ENCODE results near the gene SGF29. TPM values are rescaled to one million over a fixed set of nuclear protein-coding genes. Genes with fewer than 3 reads are reported as not detected.
"Not testable (repeated sequence)": the region's sequence is repeated elsewhere in the genome, so short reads cannot be mapped to it uniquely, and the experiment has no call there.

Gene SGF29
- polyA plus RNA-seq, 3 donors = 14.0 to 24.3 (median 18.8) TPM

GRCh38 chr16:28621481-28622155, 67.9 kb downstream of the SGF29 start:
- H3K27ac Mint-ChIP-seq = peak overlapping the region in 4 of 7 donors; percentile 52 to 87 (median 63)

GRCh38 chr16:28622532-28623171, 68.9 kb downstream of the SGF29 start:
- H3K4me1 Mint-ChIP-seq = peaks cover 40% of the 10 kb centered on the region
- H3K9me3 ChIP-seq (replicated peaks in 1 of 2; ENCODE audit: control insufficient read depth in 1 of 2, insufficient read depth in 1 of 2, low read length in 2 of 2); H3K9me3 Mint-ChIP-seq; DNase-seq; H3K27me3 Mint-ChIP-seq (ENCODE audit: low read depth in 3 of 3); H3K27me3 ChIP-seq (ENCODE audit: control insufficient read depth in 2 of 2, insufficient read depth in 2 of 2, low read length in 2 of 2); H3K36me3 ChIP-seq (replicated peaks in 1 of 2; ENCODE audit: control insufficient read depth in 1 of 2, insufficient read depth in 2 of 2, low read length in 2 of 2); intact Hi-C loops (cut with micrococcal nuclease); H4K20me1 ChIP-seq (ENCODE audit: insufficient read depth, low read length): not testable (repeated sequence)
- H3K27ac Mint-ChIP-seq = peak overlapping the region; percentile 35 to 87 (median 78)
- Histone ChIP-seq H2AFZ (ENCODE audit: insufficient read depth, low read depth, low read length, poor library complexity, severe bottlenecking) (peak overlapping the region; percentile 85), H3K27ac (ENCODE audit: low read depth in 1 of 2, low read length in 2 of 2) (peak overlapping the region; percentile 27 to 53), H3K9ac (ENCODE audit: insufficient read depth, low read length, poor library complexity, severe bottlenecking) (peak overlapping the region; percentile 59), H3K4me1 (ENCODE audit: control insufficient read depth in 1 of 2, insufficient read depth in 2 of 2, low read length in 2 of 2) (peaks cover 31 to 36% of the 10 kb centered on the region in 2 donors), H3K4me3 (replicated peaks in 1 of 3; ENCODE audit: low read depth in 2 of 3, low read length in 3 of 3) (peak overlapping the region; percentile 47 to 77 (median 49)), H3K4me2 (replicated peaks; ENCODE audit: extremely low read depth, low read length, poor library complexity, severe bottlenecking) (peak overlapping the region; percentile 78), H3K79me2 (ENCODE audit: insufficient read depth, low read length) (peaks cover 28% of the 10 kb centered on the region)
- H3K36me3 Mint-ChIP-seq = peaks cover 10 to 18% of the 10 kb centered on the region in 2 donors
- WGBS (ENCODE audit: insufficient coverage) = 21% methylated on average over 22 of the region's 24 CpGs
- H3K4me3 Mint-ChIP-seq = peak overlapping the region; percentile 85 to 93

More at GRCh38 chr16:28621481-28622155, 67.9 kb downstream of the SGF29 start:
- Histone ChIP-seq H3K36me3 (replicated peaks in 1 of 2; ENCODE audit: control insufficient read depth in 1 of 2, insufficient read depth in 2 of 2, low read length in 2 of 2) (peaks cover 0 to 6% of the 10 kb centered on the region in 2 donors), H3K27ac (ENCODE audit: low read depth in 1 of 2, low read length in 2 of 2) (no peak overlapping the region), H3K9ac (ENCODE audit: insufficient read depth, low read length, poor library complexity, severe bottlenecking) (no peak overlapping the region), H3K27me3 (ENCODE audit: control insufficient read depth in 2 of 2, insufficient read depth in 2 of 2, low read length in 2 of 2) (no peaks in the 10 kb centered on the region), H3K9me3 (replicated peaks in 1 of 2; ENCODE audit: control insufficient read depth in 1 of 2, insufficient read depth in 1 of 2, low read length in 2 of 2) (no peaks in the 10 kb centered on the region), H3K4me3 (replicated peaks in 1 of 3; ENCODE audit: low read depth in 2 of 3, low read length in 3 of 3) (peak overlapping the region in 1 of 3 experiments; percentile 77), H2AFZ (ENCODE audit: insufficient read depth, low read depth, low read length, poor library complexity, severe bottlenecking) (no peak overlapping the region), H4K20me1 (ENCODE audit: insufficient read depth, low read length) (no peaks in the 10 kb centered on the region), H3K79me2 (ENCODE audit: insufficient read depth, low read length) (peaks cover 28% of the 10 kb centered on the region), H3K4me2 (replicated peaks; ENCODE audit: extremely low read depth, low read length, poor library complexity, severe bottlenecking) (no peak overlapping the region), H3K4me1 (ENCODE audit: control insufficient read depth in 1 of 2, insufficient read depth in 2 of 2, low read length in 2 of 2) (peaks cover 41 to 46% of the 10 kb centered on the region in 2 donors)
- H3K36me3 Mint-ChIP-seq = peaks cover 10 to 19% of the 10 kb centered on the region in 2 donors
- H3K4me3 Mint-ChIP-seq = peak overlapping the region; percentile 41 to 93
- 87% methylated on average over 4 of the region's 7 CpGs for WGBS (ENCODE audit: insufficient coverage)
- no peak for TF ChIP-seq CTCF (IDR thresholded peaks at IDR 0.05)
- intact Hi-C loops (cut with micrococcal nuclease) = no loop called here
- peaks cover 50% of the 10 kb centered on the region for H3K4me1 Mint-ChIP-seq
- H3K9me3 Mint-ChIP-seq = no peaks in the 10 kb centered on the region
- no peak for DNase-seq
- peaks cover 0 to 3% (median under 1%) of the 10 kb centered on the region in 3 donors for H3K27me3 Mint-ChIP-seq (ENCODE audit: low read depth in 3 of 3)

Measured in CD14-positive monocyte (primary cell).